Upper lobe of left lung (tissue), 6 donors: ENCODE data around the gene TMEM259. TPM values are rescaled to one million over a fixed set of nuclear protein-coding genes. Genes with fewer than 3 reads are reported as not detected.

Source experiments
- ATAC-seq, 2 donors: fragments of 200-7000 bp; cut with Tn5 transposase; one replicate each; pipeline ENCODE4 v1.9.1; 2022; ENCODE audit warnings: mild to moderate bottlenecking in 2 of 2, moderate library complexity in 2 of 2; ENCODE audit not compliant: low FRiP score in 2 of 2
- DNase-seq, 2 donors: peaks; one replicate each; pipeline ENCODE4 v3.0.0-alpha.2; 2019 to 2020
- H3K27ac ChIP-seq, 4 donors: fragments of 200-600 bp; sonication (generic); one replicate each; pipeline ENCODE4 v1.5.1; 2016 to 2019
- H3K27me3 ChIP-seq, 4 donors: fragments of 200-600 bp; sonication (generic); one replicate each; pipeline ENCODE4 v1.5.1; 2017 to 2019
- H3K36me3 ChIP-seq, 4 donors: fragments of 200-600 bp; sonication (generic); one replicate each; pipeline ENCODE4 v1.5.1; 2016 to 2019
- H3K4me1 ChIP-seq, 4 donors: fragments of 200-600 bp; sonication (generic); one replicate each; pipeline ENCODE4 v1.5.1; 2018 to 2019
- H3K4me3 ChIP-seq, 4 donors: fragments of 200-600 bp; sonication (generic); one replicate each; pipeline ENCODE4 v1.5.1; 2017 to 2019; ENCODE audit warnings: mild to moderate bottlenecking in 2 of 4, moderate library complexity in 1 of 4
- H3K9me3 ChIP-seq, 4 donors: fragments of 200-600 bp; sonication (generic); one replicate each; pipeline ENCODE4 v1.5.1; 2018 to 2019
- EP300 ChIP-seq, 4 donors: sonication (generic); formaldehyde crosslinking; IDR thresholded peaks; one replicate each; pipeline ENCODE4 v1.5.1; 2017; ENCODE audit warnings: antibody characterized with exemption in 4 of 4, control low read depth in 2 of 4
- POLR2A ChIP-seq, 4 donors: fragments of 450-650 bp; IDR thresholded peaks; one replicate each; pipeline ENCODE4 v1.5.1; 2016 to 2017; ENCODE audit warnings: antibody characterized with exemption in 4 of 4, mild to moderate bottlenecking in 2 of 4
- POLR2AphosphoS5 ChIP-seq, 2 donors: sonication (generic); formaldehyde crosslinking; IDR thresholded peaks; one replicate each; pipeline ENCODE4 v1.5.1; 2017; ENCODE audit warnings: antibody characterized with exemption in 2 of 2
- WGBS, 2 donors: methylation state at CpG; one replicate each; pipeline ENCODE4 v1.1.5; 2017 to 2018; 5-methylcytosine and 5-hydroxymethylcytosine counted together
- total RNA-seq, 6 donors: library from RNA; depleted of rRNA in 4 of 6; stranded (reverse); fragments of >200 nt in 4 of 6; gene quantifications; one replicate each; pipeline versions ENCODE4 v1.1.0 to v1.2.1, GENCODE V29; 2016 to 2021
- TF ChIP-seq, protein P1 (sequence below), 6 experiments: fragments of 450-650 bp in 4 of 6; fragments of 200-600 bp in 2 of 6; sonication (generic) in 2 of 6; IDR thresholded peaks; one replicate each; pipeline ENCODE4 v1.5.1; 2016 to 2019; ENCODE audit warnings: antibody characterized with exemption in 6 of 6
- donor health status: DM: no; HTN: no; CAD: no; lungs with moderate emphysema.
- donor health status: DM: no; HTN: yes; CAD: no; lungs with severe emphysema.

Gene TMEM259
- total RNA-seq, 6 donors from 2014 or later, result 143 to 643 (median 208) TPM

DNA sequence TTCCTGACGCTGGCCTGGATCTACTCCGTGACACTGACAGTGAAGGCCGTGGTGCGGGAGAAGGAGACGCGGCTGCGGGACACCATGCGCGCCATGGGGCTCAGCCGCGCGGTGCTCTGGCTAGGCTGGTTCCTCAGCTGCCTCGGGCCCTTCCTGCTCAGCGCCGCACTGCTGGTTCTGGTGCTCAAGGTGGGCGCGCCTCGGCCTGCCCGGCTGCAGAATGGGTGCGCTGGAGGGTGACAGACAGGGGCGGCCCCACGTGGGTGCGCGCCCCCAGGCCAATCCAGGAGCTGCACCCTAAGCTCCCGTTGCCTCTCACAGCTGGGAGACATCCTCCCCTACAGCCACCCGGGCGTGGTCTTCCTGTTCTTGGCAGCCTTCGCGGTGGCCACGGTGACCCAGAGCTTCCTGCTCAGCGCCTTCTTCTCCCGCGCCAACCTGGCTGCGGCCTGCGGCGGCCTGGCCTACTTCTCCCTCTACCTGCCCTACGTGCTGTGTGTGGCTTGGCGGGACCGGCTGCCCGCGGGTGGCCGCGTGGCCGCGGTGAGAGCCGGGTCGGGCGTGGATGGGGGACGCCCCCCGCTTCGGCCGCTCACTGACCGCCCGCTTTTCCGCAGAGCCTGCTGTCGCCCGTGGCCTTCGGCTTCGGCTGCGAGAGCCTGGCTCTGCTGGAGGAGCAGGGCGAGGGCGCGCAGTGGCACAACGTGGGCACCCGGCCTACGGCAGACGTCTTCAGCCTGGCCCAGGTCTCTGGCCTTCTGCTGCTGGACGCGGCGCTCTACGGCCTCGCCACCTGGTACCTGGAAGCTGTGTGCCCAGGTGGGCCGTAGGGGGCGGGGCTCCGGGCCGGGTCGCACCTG, 26.1 kb upstream of the TMEM259 start:
- no peaks in the 10 kb centered on the region for H3K27me3 ChIP-seq
- DNase-seq, result peak in 1 of 2 donors; percentile 85
- no peak overlapping the region for H3K4me3 ChIP-seq
- no peaks in the 10 kb centered on the region for H3K9me3 ChIP-seq
- peaks cover 0 to 6% (median under 1%) of the 10 kb centered on the region in 4 donors for H3K4me1 ChIP-seq
- 91% methylated on average over 27 to 71 of the region's 77 CpGs for WGBS, 2 donors
- H3K27ac ChIP-seq, result no peak overlapping the region
- peaks cover 0 to 12% (median 5%) of the 10 kb centered on the region in 4 donors for H3K36me3 ChIP-seq
- TF ChIP-seq, protein P1, sequence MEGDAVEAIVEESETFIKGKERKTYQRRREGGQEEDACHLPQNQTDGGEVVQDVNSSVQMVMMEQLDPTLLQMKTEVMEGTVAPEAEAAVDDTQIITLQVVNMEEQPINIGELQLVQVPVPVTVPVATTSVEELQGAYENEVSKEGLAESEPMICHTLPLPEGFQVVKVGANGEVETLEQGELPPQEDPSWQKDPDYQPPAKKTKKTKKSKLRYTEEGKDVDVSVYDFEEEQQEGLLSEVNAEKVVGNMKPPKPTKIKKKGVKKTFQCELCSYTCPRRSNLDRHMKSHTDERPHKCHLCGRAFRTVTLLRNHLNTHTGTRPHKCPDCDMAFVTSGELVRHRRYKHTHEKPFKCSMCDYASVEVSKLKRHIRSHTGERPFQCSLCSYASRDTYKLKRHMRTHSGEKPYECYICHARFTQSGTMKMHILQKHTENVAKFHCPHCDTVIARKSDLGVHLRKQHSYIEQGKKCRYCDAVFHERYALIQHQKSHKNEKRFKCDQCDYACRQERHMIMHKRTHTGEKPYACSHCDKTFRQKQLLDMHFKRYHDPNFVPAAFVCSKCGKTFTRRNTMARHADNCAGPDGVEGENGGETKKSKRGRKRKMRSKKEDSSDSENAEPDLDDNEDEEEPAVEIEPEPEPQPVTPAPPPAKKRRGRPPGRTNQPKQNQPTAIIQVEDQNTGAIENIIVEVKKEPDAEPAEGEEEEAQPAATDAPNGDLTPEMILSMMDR (IDR thresholded peaks at IDR 0.05), result no peak
- TF ChIP-seq EP300 (IDR thresholded peaks at IDR 0.05), result no peak
- TF ChIP-seq POLR2AphosphoS5 (IDR thresholded peaks at IDR 0.05), result no peak
- no peak for TF ChIP-seq POLR2A (IDR thresholded peaks at IDR 0.05)
- no peak for ATAC-seq

DNA sequence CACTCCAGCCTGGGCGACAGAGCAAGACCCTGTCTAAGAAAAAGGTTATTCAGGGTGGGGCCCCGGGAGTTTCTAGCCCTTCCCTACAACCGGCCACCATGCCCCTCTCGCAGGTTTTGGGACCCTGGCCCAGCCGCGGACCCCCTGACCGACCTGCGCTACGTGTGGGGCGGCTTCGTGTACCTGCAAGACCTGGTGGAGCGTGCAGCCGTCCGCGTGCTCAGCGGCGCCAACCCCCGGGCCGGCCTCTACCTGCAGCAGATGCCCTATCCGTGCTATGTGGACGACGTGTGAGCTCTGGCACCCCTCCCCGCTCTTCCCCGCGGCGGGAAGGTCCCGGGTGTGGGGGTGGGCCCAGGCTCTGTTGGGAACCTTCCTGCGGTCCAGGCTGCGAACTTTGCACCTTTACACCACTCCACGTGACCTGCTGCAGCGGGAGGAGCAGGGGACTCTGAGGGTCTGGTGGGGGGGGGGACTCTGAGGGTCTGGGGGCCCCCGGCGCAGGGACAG, 25.2 kb upstream of the TMEM259 start:
- Histone ChIP-seq H3K4me1 (peaks cover 8 to 10% (median 9%) of the 10 kb centered on the region in 4 donors), H3K27ac (no peak overlapping the region), H3K27me3 (no peaks in the 10 kb centered on the region), H3K9me3 (no peaks in the 10 kb centered on the region), H3K36me3 (peaks cover 0 to 12% (median 5%) of the 10 kb centered on the region in 4 donors), H3K4me3 (no peak overlapping the region)
- ATAC-seq, result no peak
- peak in 1 of 2 donors; percentile 85 for DNase-seq
- no peak for TF ChIP-seq POLR2A (IDR thresholded peaks at IDR 0.05)
- TF ChIP-seq EP300 (IDR thresholded peaks at IDR 0.05), result no peak
- TF ChIP-seq, protein P1 (IDR thresholded peaks at IDR 0.05), result no peak
- TF ChIP-seq POLR2AphosphoS5 (IDR thresholded peaks at IDR 0.05), result no peak
- 95 to 98% methylated on average over 30 of the region's 33 CpGs for WGBS, 2 donors

DNA sequence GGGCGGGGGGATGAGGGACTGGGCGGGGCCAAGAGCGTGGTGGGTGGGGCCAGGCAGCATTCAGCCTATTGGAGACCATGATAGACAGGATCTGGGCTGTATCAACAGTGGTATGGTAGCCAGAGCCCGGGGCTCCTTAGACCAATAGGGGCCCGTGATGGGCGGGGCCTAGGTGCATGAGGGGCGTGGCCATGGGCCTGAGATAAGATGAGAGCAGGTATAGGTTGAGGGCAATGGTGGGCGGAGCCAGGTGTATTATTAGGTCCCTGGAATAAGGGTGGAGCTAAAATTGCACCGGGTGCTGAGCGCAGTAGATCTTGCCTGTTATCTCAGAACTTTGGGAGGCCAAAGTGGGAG, 24.3 kb upstream of the TMEM259 start:
- no peaks in the 10 kb centered on the region for H3K27me3 ChIP-seq
- peaks cover 0 to 12% (median 5%) of the 10 kb centered on the region in 4 donors for H3K36me3 ChIP-seq
- TF ChIP-seq POLR2A (IDR thresholded peaks at IDR 0.05) (no peak), POLR2AphosphoS5 (IDR thresholded peaks at IDR 0.05) (no peak), EP300 (IDR thresholded peaks at IDR 0.05) (no peak)
- TF ChIP-seq, protein P1 (IDR thresholded peaks at IDR 0.05), result no peak
- no peak for ATAC-seq
- DNase-seq, result peak in 1 of 2 donors; percentile 88
- no peaks in the 10 kb centered on the region for H3K9me3 ChIP-seq
- no peak overlapping the region for H3K27ac ChIP-seq
- peaks cover 11 to 19% (median 18%) of the 10 kb centered on the region in 4 donors for H3K4me1 ChIP-seq
- no peak overlapping the region for H3K4me3 ChIP-seq
- WGBS, 2 donors, result 90 to 92% methylated on average over 10 of the region's 10 CpGs

DNA sequence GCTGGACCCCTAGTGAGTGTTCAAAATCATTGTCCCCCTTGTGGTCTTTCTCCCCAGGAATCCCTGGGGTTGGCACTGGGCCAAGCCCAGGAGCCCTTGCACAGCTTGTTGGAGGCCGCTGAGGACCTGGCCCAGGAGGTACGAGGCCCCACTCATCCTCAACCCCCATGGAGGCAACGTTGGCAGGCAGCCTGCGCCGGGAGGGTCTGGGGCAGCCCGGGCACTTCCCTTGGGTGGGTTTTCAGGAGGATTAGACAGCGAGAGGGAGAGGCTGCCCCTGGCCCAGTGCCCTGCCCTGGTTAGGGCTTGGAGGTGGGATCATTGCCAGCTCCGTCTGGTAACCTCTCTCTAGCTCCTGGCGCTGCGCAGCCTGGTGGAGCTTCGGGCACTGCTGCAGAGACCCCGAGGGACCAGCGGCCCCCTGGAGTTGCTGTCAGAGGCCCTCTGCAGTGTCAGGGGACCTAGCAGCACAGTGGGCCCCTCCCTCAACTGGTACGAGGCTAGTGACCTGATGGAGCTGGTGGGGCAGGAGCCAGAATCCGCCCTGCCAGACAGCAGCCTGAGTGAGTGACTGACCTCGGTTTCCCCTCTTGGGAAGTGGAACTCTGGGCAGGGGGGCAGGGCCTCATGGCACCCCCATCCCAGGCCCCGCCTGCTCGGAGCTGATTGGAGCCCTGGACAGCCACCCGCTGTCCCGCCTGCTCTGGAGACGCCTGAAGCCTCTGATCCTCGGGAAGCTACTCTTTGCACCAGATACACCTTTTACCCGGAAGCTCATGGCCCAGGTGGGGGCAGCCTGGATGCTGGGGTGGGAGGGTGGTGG, 22.0 kb upstream of the TMEM259 start:
- Histone ChIP-seq H3K4me3 (no peak overlapping the region), H3K36me3 (peaks cover 0 to 13% (median 6%) of the 10 kb centered on the region in 4 donors), H3K4me1 (peaks cover 21 to 41% (median 36%) of the 10 kb centered on the region in 4 donors), H3K9me3 (no peaks in the 10 kb centered on the region), H3K27me3 (no peaks in the 10 kb centered on the region), H3K27ac (no peak overlapping the region)
- ATAC-seq, result no peak
- DNase-seq, result peak in 1 of 2 donors; percentile 75
- 67 to 75% methylated on average over 12 to 14 of the region's 23 CpGs for WGBS, 2 donors
- TF ChIP-seq EP300 (IDR thresholded peaks at IDR 0.05) (no peak), POLR2AphosphoS5 (IDR thresholded peaks at IDR 0.05) (no peak), POLR2A (IDR thresholded peaks at IDR 0.05) (no peak)
- TF ChIP-seq, protein P1 (IDR thresholded peaks at IDR 0.05), result no peak
